ENCODE results near the gene GALR2.

GALR2 gene

GRCh38 chr17:76072148-76072858 is 2.3 kb upstream of the GALR2 start, which contains the start of gene SRP68:
SRP68 (minus strand) TSS chr17:76072517; CDS start chr17:76072491, 26 bp downstream.
- TF ChIP-seq GATA2 (IDR thresholded peaks at IDR 0.05; ENCODE audit: low read depth, low read length), result no peak

- TF ChIP-seq GATA3 (IDR thresholded peaks at IDR 0.05; ENCODE audit: low read depth, low read length), result no peak
- TF ChIP-seq GATA2 (IDR thresholded peaks at IDR 0.05; ENCODE audit: low read depth, low read length), result no peak
Measured at GRCh38 chr17:76075364-76076145, 974 bp downstream of the GALR2 start.

GRCh38 chr17:76076146-76076764 is 1.7 kb downstream of the GALR2 start:
- TF ChIP-seq GATA2 (IDR thresholded peaks at IDR 0.05; ENCODE audit: low read depth, low read length) (no peak), GATA3 (IDR thresholded peaks at IDR 0.05; ENCODE audit: low read depth, low read length) (no peak)

- TF ChIP-seq GATA3 (IDR thresholded peaks at IDR 0.05; ENCODE audit: low read depth, low read length), result no peak
- TF ChIP-seq GATA2 (IDR thresholded peaks at IDR 0.05; ENCODE audit: low read depth, low read length), result no peak
Measured at GRCh38 chr17:76076765-76077583, 2.4 kb downstream of the GALR2 start.

- TF ChIP-seq GATA3 (IDR thresholded peaks at IDR 0.05; ENCODE audit: low read depth, low read length), result no peak
- no peak for TF ChIP-seq GATA2 (IDR thresholded peaks at IDR 0.05; ENCODE audit: low read depth, low read length)
Measured at GRCh38 chr17:76077584-76078110, 3.1 kb downstream of the GALR2 start.

- no peak for TF ChIP-seq GATA2 (IDR thresholded peaks at IDR 0.05; ENCODE audit: low read depth, low read length)
- no peak for TF ChIP-seq GATA3 (IDR thresholded peaks at IDR 0.05; ENCODE audit: low read depth, low read length)
Measured at GRCh38 chr17:76078860-76079534, 4.4 kb downstream of the GALR2 start, which contains the start of gene ZACN. ZACN (plus strand) TSS chr17:76079182; CDS start chr17:76079265, 83 bp downstream.

GRCh38 chr17:76079535-76079955 is 5.0 kb downstream of the GALR2 start:
- TF ChIP-seq GATA3 (IDR thresholded peaks at IDR 0.05; ENCODE audit: low read depth, low read length), result no peak
- no peak for TF ChIP-seq GATA2 (IDR thresholded peaks at IDR 0.05; ENCODE audit: low read depth, low read length)

- TF ChIP-seq GATA3 (IDR thresholded peaks at IDR 0.05; ENCODE audit: low read depth, low read length) (no peak), GATA2 (IDR thresholded peaks at IDR 0.05; ENCODE audit: low read depth, low read length) (no peak)
Measured at GRCh38 chr17:76079956-76080767, 5.6 kb downstream of the GALR2 start.

GRCh38 chr17:76080768-76081287 is 6.2 kb downstream of the GALR2 start:
- TF ChIP-seq GATA3 (IDR thresholded peaks at IDR 0.05; ENCODE audit: low read depth, low read length) (no peak), GATA2 (IDR thresholded peaks at IDR 0.05; ENCODE audit: low read depth, low read length) (no peak)

- TF ChIP-seq GATA3 (IDR thresholded peaks at IDR 0.05; ENCODE audit: low read depth, low read length) (no peak), GATA2 (IDR thresholded peaks at IDR 0.05; ENCODE audit: low read depth, low read length) (no peak)
Measured at GRCh38 chr17:76081295-76082210, 7.0 kb downstream of the GALR2 start.

Measured in SH-SY5Y (cell line).